Psoas muscle (tissue), 8 donors: Measurements from ENCODE around the gene PCDH15. TPM values are rescaled to one million over a fixed set of nuclear protein-coding genes. Genes with fewer than 3 reads are reported as not detected.

Experiments
- ATAC-seq, 4 donors: fragments of 200-7000 bp; cut with Tn5 transposase; one replicate each; pipeline ENCODE4 v1.9.1; 2020; ENCODE audit warnings: moderate library complexity in 3 of 4, mild to moderate bottlenecking in 2 of 4
- DNase-seq, 2 donors: peaks; one replicate each; pipeline ENCODE4 v3.0.0-alpha.2; 2020
- H3K27ac ChIP-seq: fragments of 200-600 bp; one replicate; pipeline ENCODE4 v1.8.0; 2022
- H3K27me3 ChIP-seq, 3 donors: fragments of 200-600 bp in 1 of 3; one replicate each; pipeline versions ENCODE4 v1.6.1 to v1.8.0; 2013 to 2022; ENCODE audit warnings: low read length in 2 of 3, mild to moderate bottlenecking in 2 of 3, moderate library complexity in 1 of 3; ENCODE audit not compliant: insufficient read depth in 3 of 3
- H3K36me3 ChIP-seq, 2 donors: fragments of 200-600 bp in 1 of 2; one replicate each; pipeline versions ENCODE4 v1.6.1 to v1.8.0; 2013 to 2022; ENCODE audit warnings: low read depth in 1 of 2, mild to moderate bottlenecking in 1 of 2, moderate library complexity in 1 of 2; ENCODE audit not compliant: insufficient read depth in 1 of 2
- H3K4me1 ChIP-seq: fragments of 200-600 bp; one replicate; pipeline ENCODE4 v1.8.0; 2022
- H3K4me3 ChIP-seq: fragments of 200-600 bp; one replicate; pipeline ENCODE4 v1.8.0; 2022; ENCODE audit warnings: mild to moderate bottlenecking
- H3K9me3 ChIP-seq: fragments of 200-600 bp; one replicate; pipeline ENCODE4 v1.8.0; 2022
- WGBS, 3 donors: extraction: QIAGEN DNeasy Blood & Tissue Kit; methylation state at CpG; one replicate each; pipeline versions ENCODE4 v1.1.6 to v1.1.7; 2013; 5-methylcytosine and 5-hydroxymethylcytosine counted together
- intact Hi-C, 2 donors: fragments of 100-400 bp; cut with DNase I; formaldehyde crosslinking; loops; one replicate each; pipeline versions ENCODE4 v1.11.0 to v1.14.2; 2022
- polyA plus RNA-seq, 3 donors: library from polyadenylated mRNA; stranded (reverse); fragments of 200-250 nt; gene quantifications; one replicate each; pipeline ENCODE4 v1.2.3, GENCODE V29; 2013
- total RNA-seq, 4 donors: library from RNA; stranded (reverse); fragmentation: NEBNext Ultra II Directional in 2 of 4; extraction: Animal tissue kit (Norgen Biotek cat#: 25700) in 2 of 4; gene quantifications; one replicate each; pipeline versions ENCODE4 v1.2.1 to v1.2.4, GENCODE V29; 2021 to 2023
- TF ChIP-seq, protein P1 (sequence below): fragments of 200-600 bp; IDR thresholded peaks from one replicate; pipeline ENCODE4 v1.8.0; 2022; ENCODE audit warnings: antibody characterized with exemption
- donor health status: healthy with polysubstance abuse.
- donor health status: DM: no; HTN: no; CAD: no; lungs with moderate emphysema.
- donor health status: Bipolar disorder and iron deficiency.
- donor health status: healthy.
- donor health status: DM: yes; HTN: yes; CAD: no.
- donor health status: DM: no; HTN: no; CAD: no.
- donor health status: DM: no; HTN: no; CAD: no.
- donor health status: DM: yes; HTN: yes; CAD: no.

The PCDH15 gene
- total and polyA plus RNA-seq, 7 donors = not detected

DNA sequence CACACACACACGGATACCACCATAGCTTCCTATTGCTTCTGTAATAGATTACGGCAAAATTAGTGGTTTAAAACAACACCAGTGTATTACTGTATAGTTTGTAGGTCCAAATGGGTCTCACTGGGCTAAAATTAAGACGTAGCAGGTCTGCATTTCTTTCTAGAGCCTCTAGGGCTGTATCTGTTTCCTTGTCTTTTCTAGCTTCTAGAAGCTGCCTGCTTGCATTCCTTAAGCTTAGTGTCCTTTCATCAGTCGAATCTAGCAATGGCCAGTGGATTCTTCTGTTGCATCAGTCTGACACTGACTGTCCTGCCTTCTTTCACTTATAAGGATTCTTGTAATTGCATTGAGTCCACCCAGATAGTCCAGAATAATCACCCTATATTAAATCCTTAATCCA is 882.3 kb downstream of the PCDH15 start:
- ATAC-seq (no peak), DNase-seq (no peak)
- Histone ChIP-seq H3K36me3 (no peaks in the 10 kb centered on the region), H3K27me3 (no peaks in the 10 kb centered on the region), H3K4me1 (no peaks in the 10 kb centered on the region), H3K9me3 (no peaks in the 10 kb centered on the region), H3K4me3 (no peak overlapping the region), H3K27ac (no peak overlapping the region)
- intact Hi-C loops = no loop called here
- TF ChIP-seq, protein P1, sequence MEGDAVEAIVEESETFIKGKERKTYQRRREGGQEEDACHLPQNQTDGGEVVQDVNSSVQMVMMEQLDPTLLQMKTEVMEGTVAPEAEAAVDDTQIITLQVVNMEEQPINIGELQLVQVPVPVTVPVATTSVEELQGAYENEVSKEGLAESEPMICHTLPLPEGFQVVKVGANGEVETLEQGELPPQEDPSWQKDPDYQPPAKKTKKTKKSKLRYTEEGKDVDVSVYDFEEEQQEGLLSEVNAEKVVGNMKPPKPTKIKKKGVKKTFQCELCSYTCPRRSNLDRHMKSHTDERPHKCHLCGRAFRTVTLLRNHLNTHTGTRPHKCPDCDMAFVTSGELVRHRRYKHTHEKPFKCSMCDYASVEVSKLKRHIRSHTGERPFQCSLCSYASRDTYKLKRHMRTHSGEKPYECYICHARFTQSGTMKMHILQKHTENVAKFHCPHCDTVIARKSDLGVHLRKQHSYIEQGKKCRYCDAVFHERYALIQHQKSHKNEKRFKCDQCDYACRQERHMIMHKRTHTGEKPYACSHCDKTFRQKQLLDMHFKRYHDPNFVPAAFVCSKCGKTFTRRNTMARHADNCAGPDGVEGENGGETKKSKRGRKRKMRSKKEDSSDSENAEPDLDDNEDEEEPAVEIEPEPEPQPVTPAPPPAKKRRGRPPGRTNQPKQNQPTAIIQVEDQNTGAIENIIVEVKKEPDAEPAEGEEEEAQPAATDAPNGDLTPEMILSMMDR = no peak
- 62 to 69% (median 65%) methylated on average over 4 of the region's 4 CpGs for WGBS, 3 donors

DNA sequence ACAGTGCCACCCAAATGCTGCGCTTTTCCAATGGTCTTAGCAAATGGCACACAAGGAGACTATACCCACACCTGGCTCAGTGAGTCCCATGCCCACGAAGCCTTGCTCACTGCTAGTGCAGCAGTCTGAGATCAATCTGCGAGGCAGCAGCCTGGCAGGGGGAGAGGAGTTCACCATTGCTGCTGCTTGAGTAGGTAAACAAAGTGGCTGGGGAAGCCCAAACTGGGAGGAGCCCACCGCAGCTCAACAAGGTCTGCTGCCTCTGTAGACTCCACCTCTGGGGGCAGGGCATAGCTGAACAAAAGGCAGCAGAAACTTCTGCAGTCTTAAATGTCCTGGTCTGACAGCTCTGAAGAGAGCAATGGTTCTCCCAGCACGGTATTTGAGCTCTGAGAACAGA is 891.2 kb downstream of the PCDH15 start:
- intact Hi-C loops = no loop called here
- DNase-seq (no peak), ATAC-seq (no peak)
- WGBS, 3 donors = 77 to 84% (median 80%) methylated on average over 5 of the region's 5 CpGs
- no peak overlapping the region for H3K4me3 ChIP-seq
- TF ChIP-seq, protein P1 = no peak
- no peak overlapping the region for H3K27ac ChIP-seq
- H3K4me1 ChIP-seq = no peaks in the 10 kb centered on the region
- H3K9me3 ChIP-seq = no peaks in the 10 kb centered on the region
- no peaks in the 10 kb centered on the region for H3K27me3 ChIP-seq
- H3K36me3 ChIP-seq = no peaks in the 10 kb centered on the region

GRCh38 chr10:53904506-53905241 is 896.4 kb downstream of the PCDH15 start:
- Histone ChIP-seq H3K27ac (no peak overlapping the region), H3K27me3 (no peaks in the 10 kb centered on the region), H3K4me1 (no peaks in the 10 kb centered on the region), H3K4me3 (no peak overlapping the region), H3K9me3 (no peaks in the 10 kb centered on the region), H3K36me3 (no peaks in the 10 kb centered on the region)
- WGBS, 3 donors = 86 to 87% (median 87%) methylated on average over 7 of the region's 7 CpGs
- intact Hi-C loops = no loop called here
- ATAC-seq (no peak), DNase-seq (no peak)
- TF ChIP-seq, protein P1 = no peak

DNA sequence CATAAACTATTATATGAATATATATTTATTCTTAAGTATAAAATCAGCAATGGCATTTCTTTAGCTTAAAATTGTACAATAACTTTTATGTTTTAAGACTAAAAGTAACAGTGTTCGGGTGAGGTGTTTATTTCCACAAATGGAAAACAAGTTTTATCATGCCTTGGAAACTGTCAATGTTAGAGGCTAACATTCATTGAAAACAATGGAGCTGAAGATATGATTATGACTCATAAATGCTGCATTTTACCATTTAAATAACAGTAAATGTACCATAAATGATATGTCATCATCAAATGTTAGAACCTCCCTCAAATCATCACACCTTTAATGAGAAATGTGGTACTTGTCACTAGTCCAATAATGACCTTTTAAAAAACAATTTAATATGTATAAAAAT is 897.3 kb downstream of the PCDH15 start:
- Histone ChIP-seq H3K4me1 (no peaks in the 10 kb centered on the region), H3K9me3 (no peaks in the 10 kb centered on the region), H3K27ac (no peak overlapping the region), H3K27me3 (no peaks in the 10 kb centered on the region), H3K4me3 (no peak overlapping the region), H3K36me3 (no peaks in the 10 kb centered on the region)
- 82 to 88% (median 87%) methylated on average over 1 of the region's 1 CpG for WGBS, 3 donors
- intact Hi-C loops = no loop called here
- DNase-seq = no peak
- no peak for ATAC-seq
- TF ChIP-seq, protein P1 = no peak
